DMS153 treated with DMSO at 0.1 percent for 48 hours (cell line): ENCODE measurements around the gene LRRC73.
A peak's percentile ranks its signal among the peaks of the same experiment; 100 is the strongest.
"Not testable (repeated sequence)": the region's sequence is repeated elsewhere in the genome, so short reads cannot be mapped to it uniquely, and the experiment has no call there.

Experiments used
- DNase-seq: peaks from one replicate; lab custom pipeline; 2025; ENCODE audit not compliant: unreplicated experiment; lab: John Stamatoyannopoulos, UW

The LRRC73 gene

GRCh38 chr6:43511824-43512415 is 1.8 kb upstream of the LRRC73 start:
- no peak for DNase-seq

DNA sequence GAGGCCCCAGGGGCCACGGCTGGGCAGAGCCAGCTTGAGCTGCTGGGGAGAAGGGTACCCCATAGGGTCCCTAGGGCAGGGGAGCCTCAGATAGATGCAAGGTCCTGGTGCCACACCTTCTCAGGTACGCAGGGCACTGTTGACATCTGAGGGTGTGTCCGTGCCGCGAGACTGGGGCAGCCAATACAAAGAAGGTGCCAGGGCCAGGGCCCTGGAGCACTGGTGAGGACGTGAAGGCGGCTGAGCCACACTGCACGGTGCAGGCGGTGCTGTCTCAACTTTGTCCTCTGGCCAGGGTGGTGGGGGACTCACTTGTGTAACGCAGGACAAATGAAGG is 649 bp upstream of the LRRC73 start:
- DNase-seq = peak; percentile 14

GRCh38 chr6:43509142-43509983 is 783 bp downstream of the LRRC73 start:
- no peak for DNase-seq

DNA sequence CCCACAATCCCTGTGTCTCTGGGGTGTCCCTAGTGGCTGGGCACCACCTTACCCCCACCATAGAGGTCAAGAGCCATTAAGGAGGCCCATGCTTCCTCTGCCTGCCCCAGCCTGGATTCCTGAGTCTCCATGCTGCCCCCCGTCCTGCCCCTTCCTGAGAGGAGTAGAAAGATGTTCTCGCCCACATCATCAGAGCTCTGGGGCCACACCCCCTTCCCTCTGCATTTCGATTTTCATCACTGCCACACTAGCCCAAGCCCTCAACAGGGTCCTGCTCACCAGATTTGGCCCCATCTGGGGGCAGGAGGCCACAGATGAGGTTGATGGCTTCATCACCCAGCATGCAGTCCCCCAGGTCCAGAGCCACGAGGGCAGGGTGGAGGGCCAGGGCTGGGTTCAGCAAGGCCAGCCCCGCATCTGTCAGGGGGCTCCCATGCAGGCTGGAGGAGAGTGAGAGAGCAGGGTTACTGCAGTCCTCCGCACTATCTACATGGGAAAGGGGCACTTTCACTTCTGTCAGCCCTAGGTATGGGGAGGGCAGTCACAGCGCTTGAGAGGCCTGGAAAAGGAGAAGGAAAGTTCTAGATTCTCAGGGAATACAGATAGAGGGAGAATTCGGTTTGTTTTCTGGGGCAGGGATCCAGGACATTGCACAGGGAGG is 1.5 kb downstream of the LRRC73 start:
- no peak for DNase-seq

GRCh38 chr6:43506667-43507471 is 3.3 kb downstream of the LRRC73 start:
- peak; percentile 61 for DNase-seq

DNA sequence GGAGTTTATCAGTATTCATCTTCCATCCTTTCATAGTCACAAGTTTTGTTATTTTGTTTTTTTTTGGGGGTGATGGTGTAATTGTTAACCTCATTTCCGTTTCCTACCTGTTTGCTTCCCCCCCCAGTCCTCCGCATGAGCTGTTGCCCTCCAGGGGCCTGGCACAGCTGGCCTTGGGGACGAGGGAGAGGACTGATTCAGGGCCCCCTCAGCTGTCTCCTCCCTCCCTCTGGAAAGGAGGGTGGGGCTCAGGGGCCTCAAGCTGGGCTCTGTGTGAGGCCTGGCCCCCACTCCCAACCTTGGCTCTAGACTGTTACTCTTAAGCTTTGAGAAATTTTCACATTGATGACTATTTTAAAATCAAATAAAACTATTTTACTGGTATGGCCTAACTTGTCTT is 4.0 kb downstream of the LRRC73 start:
- DNase-seq = no peak

DNA sequence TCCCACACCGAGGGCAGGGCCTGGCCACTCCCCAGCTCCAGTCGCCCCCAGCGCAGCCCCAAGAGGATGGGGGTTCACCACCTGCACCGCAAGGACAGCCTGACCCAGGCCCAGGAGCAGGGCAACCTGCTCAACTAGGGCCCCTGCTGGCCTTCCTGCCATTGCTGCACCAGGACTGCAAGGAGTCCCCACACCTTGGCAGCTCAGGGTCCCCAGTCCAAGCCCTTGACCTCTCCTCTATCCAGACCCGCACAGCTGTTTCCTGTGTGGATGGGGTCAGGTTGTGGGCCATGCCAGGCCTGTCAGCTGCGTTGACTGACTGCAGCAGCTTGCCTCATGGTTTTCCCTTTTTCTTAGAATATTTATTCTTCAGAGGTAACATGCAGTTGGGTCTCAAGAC is 4.4 kb downstream of the LRRC73 start:
- DNase-seq = no peak

- DNase-seq = no peak
Measured at GRCh38 chr6:43504756-43505593, 5.2 kb downstream of the LRRC73 start.

GRCh38 chr6:43503443-43503842 is 6.7 kb downstream of the LRRC73 start:
- no peak for DNase-seq

DNA sequence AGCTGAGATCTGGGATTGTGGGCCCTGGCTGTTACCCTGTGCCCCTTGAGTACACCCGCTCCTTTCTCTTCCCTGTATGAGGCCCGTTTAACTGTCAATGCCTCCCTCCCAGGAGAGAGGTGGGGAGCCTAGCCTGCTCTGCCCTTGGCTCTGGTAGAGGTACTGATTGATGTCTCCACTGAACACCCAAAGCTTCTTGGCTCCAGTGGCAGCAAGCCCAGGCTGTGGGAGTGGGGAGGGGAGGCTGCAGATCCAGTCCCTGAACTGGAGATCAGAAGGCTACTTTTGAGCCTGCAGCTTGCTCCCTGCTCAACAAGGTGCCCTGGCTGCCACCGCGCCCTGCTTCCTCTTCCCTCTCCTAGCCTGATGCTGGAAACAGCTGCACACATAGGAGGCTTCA is 7.5 kb downstream of the LRRC73 start:
- DNase-seq = no peak

- DNase-seq = no peak
Measured at GRCh38 chr6:43500921-43501320, 9.2 kb downstream of the LRRC73 start.

- DNase-seq = no peak
Measured at GRCh38 chr6:43499028-43499815, 10.9 kb downstream of the LRRC73 start.

- not testable (repeated sequence) for DNase-seq
Measured at GRCh38 chr6:43498291-43498690, 11.9 kb downstream of the LRRC73 start.

DNA sequence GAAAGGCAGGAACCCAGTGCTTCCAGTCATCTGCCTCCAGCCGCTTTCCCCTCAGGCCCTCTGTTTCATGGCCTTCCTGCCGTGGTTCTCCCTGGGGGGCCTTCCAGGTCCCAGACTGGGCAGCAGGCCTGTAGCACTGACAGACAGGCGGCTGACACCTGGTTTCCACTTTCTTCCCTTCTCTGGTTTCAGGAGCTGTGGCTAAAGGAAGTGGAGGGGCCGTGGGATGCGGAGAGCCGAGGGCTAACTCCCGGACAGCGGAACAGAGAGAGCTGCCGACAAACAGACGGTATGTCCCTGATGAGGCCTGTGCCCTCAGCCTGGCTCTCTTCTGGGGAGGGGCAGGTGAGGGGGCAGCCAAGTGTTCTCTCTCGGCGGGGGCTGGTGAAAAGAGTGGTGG is 12.5 kb downstream of the LRRC73 start:
- no peak for DNase-seq

DNA sequence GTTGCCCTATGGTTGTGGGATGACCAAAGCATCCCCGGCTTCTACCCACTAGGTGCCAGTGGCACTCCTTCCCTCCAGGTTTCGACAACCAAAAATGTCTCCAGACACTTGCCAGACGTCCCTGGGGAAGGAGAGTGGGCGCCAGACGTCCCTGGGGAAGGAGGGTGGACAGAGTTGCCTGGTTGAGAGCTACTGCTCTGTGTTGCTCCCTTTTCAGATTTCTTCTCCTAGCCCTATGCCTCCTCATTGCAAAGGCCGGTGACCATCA is 13.1 kb downstream of the LRRC73 start:
- DNase-seq = no peak

- DNase-seq = no peak
Measured at GRCh38 chr6:43496370-43497128, 13.6 kb downstream of the LRRC73 start.

DNA sequence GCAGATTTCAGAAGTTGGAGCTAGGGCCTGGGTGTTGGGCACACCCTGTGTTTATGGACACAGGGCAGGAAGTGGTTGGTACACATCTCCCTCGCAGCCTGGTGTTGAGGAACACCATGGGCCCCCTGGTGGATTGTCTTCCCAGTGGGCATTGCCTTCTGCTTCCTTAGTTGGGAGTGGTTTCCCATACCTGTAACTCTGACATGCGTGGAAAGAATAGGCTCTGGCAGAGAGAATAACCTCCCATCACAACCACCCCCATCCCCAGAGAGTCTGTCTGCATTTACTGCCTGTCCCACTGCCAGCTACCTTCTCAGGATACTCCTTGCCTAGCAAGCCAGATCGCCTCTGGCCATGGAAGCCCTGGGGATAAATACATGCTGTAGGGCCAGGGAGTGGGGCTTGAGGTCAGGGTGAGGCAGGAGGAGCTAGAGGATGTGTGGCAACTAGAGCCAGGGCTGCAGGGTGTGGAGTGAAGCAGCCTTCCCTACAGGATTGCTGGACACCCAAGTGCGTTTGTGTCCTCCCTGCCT is 14.7 kb downstream of the LRRC73 start:
- no peak for DNase-seq

GRCh38 chr6:43494766-43495165 is 15.4 kb downstream of the LRRC73 start:
- no peak for DNase-seq

GRCh38 chr6:43494321-43494720 is 15.8 kb downstream of the LRRC73 start:
- no peak for DNase-seq
